CD4-positive, alpha-beta memory T cell (primary cell): ENCODE measurements around the gene INHBC. TPM values are rescaled to one million over a fixed set of nuclear protein-coding genes. Genes with fewer than 3 reads are reported as not detected.
"Not testable (repeated sequence)": the region's sequence is repeated elsewhere in the genome, so short reads cannot be mapped to it uniquely, and the experiment has no call there.

Experiments used
- CTCF ChIA-PET: fragments of 350-600 bp; sonication (Branson Sonifier 250); formaldehyde crosslinking; loops from one replicate; lab custom pipeline; 2021; ENCODE audit warnings: inconsistent platforms; ENCODE audit not compliant: partially characterized antibody; lab: Charles Lee
- POLR2A ChIA-PET: fragments of 350-600 bp; sonication (Branson Sonifier 250); formaldehyde crosslinking; loops from one replicate; lab custom pipeline; 2021; ENCODE audit not compliant: partially characterized antibody; lab: Charles Lee
- DNase-seq, 5 donors: peaks; one replicate each; pipeline versions ENCODE4 v3.0.0 to v3.0.0-alpha.2; 2020 to 2022; ENCODE audit warnings: mixed read lengths in 1 of 5
- H3K27ac ChIP-seq: one replicate; pipeline ENCODE4 v1.7.0; 2013; ENCODE audit warnings: low read depth, low read length
- H3K27me3 ChIP-seq: 2 replicates; pipeline ENCODE4 v1.7.0; 2013; ENCODE audit warnings: mild to moderate bottlenecking, low read length, moderate library complexity; ENCODE audit not compliant: insufficient read depth
- H3K36me3 ChIP-seq: 2 replicates; pipeline ENCODE4 v1.7.0; 2013; ENCODE audit warnings: mild to moderate bottlenecking, low read length, moderate library complexity; ENCODE audit not compliant: insufficient read depth
- H3K4me1 ChIP-seq: 2 replicates; pipeline ENCODE4 v1.7.0; 2013; ENCODE audit warnings: mild to moderate bottlenecking, low read length, moderate library complexity; ENCODE audit not compliant: insufficient read depth
- H3K4me3 ChIP-seq, 2 donors: one replicate each; pipeline ENCODE4 v1.7.0; 2013; ENCODE audit warnings: low read length in 2 of 2, mild to moderate bottlenecking in 1 of 2
- H3K9me3 ChIP-seq, 2 donors: one replicate each; pipeline ENCODE4 v1.7.0; 2013; ENCODE audit warnings: low read length in 2 of 2, control low read depth in 1 of 2; ENCODE audit not compliant: control insufficient read depth in 1 of 2
- H3K27ac Mint-ChIP-seq, 7 donors: one replicate each; pipeline ENCODE4 v1.8.0; 2020 to 2021; ENCODE audit warnings: mixed read lengths in 7 of 7, mild to moderate bottlenecking in 6 of 7, inconsistent platforms in 3 of 7, moderate library complexity in 3 of 7
- H3K27me3 Mint-ChIP-seq, 2 donors: one replicate each; pipeline ENCODE4 v1.8.0; 2020 to 2021; ENCODE audit warnings: mixed read lengths in 2 of 2
- H3K36me3 Mint-ChIP-seq, 2 donors: one replicate each; pipeline ENCODE4 v1.8.0; 2020 to 2021; ENCODE audit warnings: mixed read lengths in 2 of 2, inconsistent platforms in 1 of 2, mild to moderate bottlenecking in 1 of 2
- H3K4me1 Mint-ChIP-seq, 4 donors: one replicate each; pipeline ENCODE4 v1.8.0; 2020 to 2021; ENCODE audit warnings: mixed read lengths in 4 of 4, mild to moderate bottlenecking in 1 of 4
- H3K4me3 Mint-ChIP-seq, 8 donors: one replicate each; pipeline ENCODE4 v1.8.0; 2020 to 2021; ENCODE audit warnings: mixed read lengths in 8 of 8, mild to moderate bottlenecking in 7 of 8, moderate library complexity in 6 of 8, inconsistent platforms in 3 of 8
- H3K9me3 Mint-ChIP-seq, 8 donors: one replicate each; pipeline ENCODE4 v1.8.0; 2020 to 2021; ENCODE audit warnings: mixed read lengths in 8 of 8, mild to moderate bottlenecking in 5 of 8, inconsistent platforms in 3 of 8, moderate library complexity in 1 of 8
- intact Hi-C: fragments of 100-400 bp; cut with micrococcal nuclease; formaldehyde crosslinking; loops from one replicate; pipeline ENCODE4 v1.15.1; 2023
- polyA plus RNA-seq, 2 donors: library from polyadenylated mRNA; unstranded; fragments of 300-500 nt; fragmentation: Illumina TruSeq; gene quantifications; one replicate each; pipeline ENCODE4 v1.2.3, GENCODE V29; 2021
- total RNA-seq, 2 experiments: library from RNA; stranded (reverse); gene quantifications; one replicate each; pipeline ENCODE4 v1.2.3, GENCODE V29; 2021

INHBC gene
- total and polyA plus RNA-seq, 4 experiments from 2014 or later = not detected

- Mint-ChIP-seq H3K36me3 (peaks cover 13 to 35% of the 10 kb centered on the region in 2 donors), H3K27ac (peak overlapping the region in 4 of 7 donors; percentile 37 to 84 (median 74)), H3K4me3 (no peak overlapping the region), H3K27me3 (no peaks in the 10 kb centered on the region), H3K4me1 (peaks cover 6 to 18% (median 12%) of the 10 kb centered on the region in 4 donors), H3K9me3 (no peaks in the 10 kb centered on the region)
- H3K27ac ChIP-seq = no peak overlapping the region
- ChIA-PET POLR2A (interaction anchor here (1.1 kb wide), 1 partner anchor 33 kb away, joined by 3 read pairs; no protein-coding TSS in a partner anchor), CTCF (no interaction called here)
- intact Hi-C loops = no loop called here
- no peaks in the 10 kb centered on the region for H3K4me1 ChIP-seq
- no peaks in the 10 kb centered on the region for H3K9me3 ChIP-seq
- peaks cover 1% of the 10 kb centered on the region for H3K36me3 ChIP-seq
- no peak overlapping the region for H3K4me3 ChIP-seq
- no peaks in the 10 kb centered on the region for H3K27me3 ChIP-seq
- DNase-seq = no peak
Measured at GRCh38 chr12:57397441-57397840, 37.1 kb upstream of the INHBC start.

GRCh38 chr12:57399718-57400463 lies 34.7 kb upstream of the INHBC start:
- H3K27ac Mint-ChIP-seq = peak overlapping the region in 1 of 7 donors; percentile 42
- H3K27me3 ChIP-seq, H3K4me3 Mint-ChIP-seq, H3K27ac ChIP-seq, H3K36me3 ChIP-seq, POLR2A ChIA-PET, H3K9me3 ChIP-seq, H3K4me1 ChIP-seq, DNase-seq, H3K27me3 Mint-ChIP-seq, H3K9me3 Mint-ChIP-seq, H3K4me3 ChIP-seq, intact Hi-C loops: not testable (repeated sequence)
- CTCF ChIA-PET = interaction anchor here (0.7 to 2.1 kb wide), 2 partner anchors 10 to 53 kb away, joined by 3 to 5 read pairs; no protein-coding TSS in a partner anchor
- H3K4me1 Mint-ChIP-seq = peaks cover 6 to 18% (median 12%) of the 10 kb centered on the region in 4 donors
- peaks cover 7 to 21% of the 10 kb centered on the region in 2 donors for H3K36me3 Mint-ChIP-seq

- Histone ChIP-seq H3K9me3 (no peaks in the 10 kb centered on the region), H3K36me3 (no peaks in the 10 kb centered on the region), H3K4me3 (no peak overlapping the region), H3K27ac (no peak overlapping the region), H3K4me1 (no peaks in the 10 kb centered on the region), H3K27me3 (no peaks in the 10 kb centered on the region)
- H3K4me1 Mint-ChIP-seq = peaks cover 7 to 24% (median 14%) of the 10 kb centered on the region in 4 donors
- no peak for DNase-seq
- H3K27ac Mint-ChIP-seq = peak overlapping the region in 1 of 7 donors; percentile 68
- intact Hi-C loops = no loop called here
- H3K4me3 Mint-ChIP-seq = no peak overlapping the region
- no peaks in the 10 kb centered on the region for H3K27me3 Mint-ChIP-seq
- ChIA-PET CTCF (interaction anchor here (0.7 to 2.1 kb wide), 5 partner anchors 10 to 88 kb away, joined by 3 to 5 read pairs (median 3); no protein-coding TSS in a partner anchor), POLR2A (interaction anchor here (0.5 to 1.2 kb wide), 2 partner anchors 12 to 29 kb away, joined by 3 to 4 read pairs; no protein-coding TSS in a partner anchor)
- peaks cover 3 to 15% of the 10 kb centered on the region in 2 donors for H3K36me3 Mint-ChIP-seq
- H3K9me3 Mint-ChIP-seq = no peaks in the 10 kb centered on the region
Measured at GRCh38 chr12:57401165-57401564, 33.4 kb upstream of the INHBC start.

- H3K36me3 ChIP-seq, H3K27ac Mint-ChIP-seq, H3K27me3 ChIP-seq, H3K4me1 ChIP-seq, intact Hi-C loops, H3K4me3 Mint-ChIP-seq, DNase-seq, H3K27me3 Mint-ChIP-seq, H3K27ac ChIP-seq, H3K4me3 ChIP-seq, H3K9me3 Mint-ChIP-seq, H3K9me3 ChIP-seq: not testable (repeated sequence)
- Mint-ChIP-seq H3K36me3 (peaks cover 3 to 12% of the 10 kb centered on the region in 2 donors), H3K4me1 (peaks cover 9 to 28% (median 17%) of the 10 kb centered on the region in 4 donors)
- CTCF ChIA-PET = interaction anchor here (1.6 to 2.1 kb wide), 2 partner anchors 49 to 51 kb away, joined by 3 to 5 read pairs; no protein-coding TSS in a partner anchor
- POLR2A ChIA-PET = interaction anchor here (1.2 kb wide), 1 partner anchor 28 kb away, joined by 4 read pairs; no protein-coding TSS in a partner anchor
Measured at GRCh38 chr12:57402156-57402555, 32.4 kb upstream of the INHBC start.

GRCh38 chr12:57404966-57405640 lies 29.5 kb upstream of the INHBC start:
- no peaks in the 10 kb centered on the region for H3K9me3 Mint-ChIP-seq
- no peak overlapping the region for H3K4me3 ChIP-seq
- peak overlapping the region in 5 of 7 donors; percentile 7 to 82 (median 48) for H3K27ac Mint-ChIP-seq
- no peak overlapping the region for H3K27ac ChIP-seq
- no peak for DNase-seq
- H3K9me3 ChIP-seq = no peaks in the 10 kb centered on the region
- peaks cover 5 to 19% (median 13%) of the 10 kb centered on the region in 4 donors for H3K4me1 Mint-ChIP-seq
- ChIA-PET CTCF (no interaction called here), POLR2A (no interaction called here)
- H3K4me3 Mint-ChIP-seq = no peak overlapping the region
- no peaks in the 10 kb centered on the region for H3K36me3 ChIP-seq
- H3K27me3 ChIP-seq = no peaks in the 10 kb centered on the region
- no peaks in the 10 kb centered on the region for H3K27me3 Mint-ChIP-seq
- no peaks in the 10 kb centered on the region for H3K4me1 ChIP-seq
- intact Hi-C loops = no loop called here
- peaks cover 5 to 7% of the 10 kb centered on the region in 2 donors for H3K36me3 Mint-ChIP-seq

GRCh38 chr12:57410534-57410933 lies 24.1 kb upstream of the INHBC start:
- peaks cover 14 to 38% (median 24%) of the 10 kb centered on the region in 4 donors for H3K4me1 Mint-ChIP-seq

GRCh38 chr12:57414160-57414559 lies 20.4 kb upstream of the INHBC start:
- H3K4me3 ChIP-seq, H3K9me3 ChIP-seq, POLR2A ChIA-PET, H3K27ac ChIP-seq, H3K27ac Mint-ChIP-seq, H3K27me3 Mint-ChIP-seq, H3K27me3 ChIP-seq, H3K36me3 ChIP-seq, H3K9me3 Mint-ChIP-seq, H3K4me1 ChIP-seq, H3K4me3 Mint-ChIP-seq, DNase-seq, intact Hi-C loops: not testable (repeated sequence)
- Mint-ChIP-seq H3K4me1 (peaks cover 23 to 59% (median 34%) of the 10 kb centered on the region in 4 donors), H3K36me3 (peaks cover 5 to 15% of the 10 kb centered on the region in 2 donors)
- CTCF ChIA-PET = interaction anchor here (1.3 to 1.6 kb wide), 2 partner anchors 42 to 45 kb away, joined by 3 to 4 read pairs; partner anchors contain the start of gene GLI1

More at GRCh38 chr12:57410534-57410933, 24.1 kb upstream of the INHBC start:
- CTCF ChIA-PET = interaction anchor here (1.1 to 1.9 kb wide), 2 partner anchors 10 to 45 kb away, joined by 3 to 6 read pairs; partner anchors contain the start of gene INHBE
- intact Hi-C loops = no loop called here
- peaks cover 6 to 7% of the 10 kb centered on the region in 2 donors for H3K36me3 Mint-ChIP-seq
- H3K36me3 ChIP-seq = no peaks in the 10 kb centered on the region
- H3K4me1 ChIP-seq = no peaks in the 10 kb centered on the region
- no peaks in the 10 kb centered on the region for H3K9me3 ChIP-seq
- H3K27me3 Mint-ChIP-seq = no peaks in the 10 kb centered on the region
- no peak overlapping the region for H3K27ac Mint-ChIP-seq
- no peak overlapping the region for H3K4me3 Mint-ChIP-seq
- no peak overlapping the region for H3K4me3 ChIP-seq
- POLR2A ChIA-PET = interaction anchor here (1.0 to 1.2 kb wide), 2 partner anchors 19 to 49 kb away, joined by 3 to 5 read pairs; partner anchors contain the start of gene GLI1
- no peaks in the 10 kb centered on the region for H3K27me3 ChIP-seq
- DNase-seq = no peak
- H3K27ac ChIP-seq = no peak overlapping the region
- no peaks in the 10 kb centered on the region for H3K9me3 Mint-ChIP-seq
